ENCODE results near the gene DNAAF9.
"Not testable (repeated sequence)": the region's sequence is repeated elsewhere in the genome, so short reads cannot be mapped to it uniquely, and the experiment has no call there.

The DNAAF9 gene

GRCh38 chr20:3407040-3407770, at the start of gene DNAAF9:
Gene DNAAF9, minus strand, starts transcription at chr20:3407669. Its CDS starts 112 bp downstream, at chr20:3407557.
- DNase-seq, result peak; percentile 56

DNA sequence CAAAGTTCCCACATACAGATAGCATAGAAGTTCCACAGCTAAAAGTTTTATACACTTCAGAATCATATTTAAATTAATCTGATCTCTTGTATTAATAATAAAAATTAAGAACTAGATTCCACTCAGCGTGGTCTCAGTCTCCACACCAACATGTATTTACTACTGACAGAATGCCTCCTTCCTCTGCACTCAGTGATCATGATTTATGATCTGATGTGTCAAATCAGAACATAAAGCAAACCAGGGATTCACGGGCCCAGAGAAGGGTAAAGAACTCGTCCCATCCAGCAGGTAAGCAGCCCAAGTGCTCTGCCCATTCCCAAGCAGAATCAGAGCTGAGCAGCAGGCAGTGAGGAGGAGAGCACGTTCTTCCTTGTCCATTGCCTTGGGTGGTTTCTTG, 49.2 kb upstream of the DNAAF9 start:
- no peak for DNase-seq

GRCh38 chr20:3454831-3455230, 47.4 kb upstream of the DNAAF9 start:
- DNase-seq, result no peak

- DNase-seq, result no peak
Measured at GRCh38 chr20:3452690-3453089, 45.2 kb upstream of the DNAAF9 start.

DNA sequence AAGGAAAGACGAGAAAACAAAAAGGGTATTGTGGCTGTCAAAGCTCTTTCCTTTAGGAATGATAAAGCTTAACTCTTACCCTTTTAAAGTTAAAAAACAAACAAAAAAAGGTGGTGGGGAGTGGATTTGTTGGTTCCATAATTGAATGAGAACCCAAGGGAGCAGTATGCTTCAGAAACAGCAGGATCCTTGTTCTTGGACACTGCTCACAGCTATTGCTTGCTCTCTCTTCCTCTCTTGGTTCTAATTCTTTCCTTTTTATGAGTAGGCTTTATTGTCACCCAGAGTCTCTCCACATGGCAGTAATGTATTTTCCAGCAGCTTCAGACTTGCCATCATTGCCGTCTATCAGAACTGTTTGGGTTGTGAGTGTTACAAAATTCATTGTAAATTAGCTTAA, 44.7 kb upstream of the DNAAF9 start:
- no peak for DNase-seq

DNA sequence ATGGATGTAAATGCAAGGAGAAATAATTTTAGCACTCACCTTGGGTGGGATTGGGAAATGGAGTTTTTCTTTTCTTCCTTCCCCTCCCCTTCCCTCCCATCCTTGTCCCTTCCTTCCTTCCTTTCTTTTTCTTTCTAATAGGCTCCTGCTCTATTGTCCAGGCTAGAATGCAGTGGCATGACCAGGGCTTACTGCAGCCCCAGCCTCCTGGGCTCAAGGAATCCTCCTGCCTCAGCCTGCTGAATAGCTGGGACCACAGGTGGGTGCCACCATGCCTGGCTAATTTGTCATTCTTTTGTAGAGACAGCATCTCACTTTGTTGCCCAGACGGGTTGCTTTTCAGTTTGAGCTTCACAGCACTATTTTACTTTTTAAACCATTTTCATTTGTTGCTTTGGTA, 41.9 kb upstream of the DNAAF9 start:
- no peak for DNase-seq

GRCh38 chr20:3447321-3447720, 39.9 kb upstream of the DNAAF9 start:
- no peak for DNase-seq

DNA sequence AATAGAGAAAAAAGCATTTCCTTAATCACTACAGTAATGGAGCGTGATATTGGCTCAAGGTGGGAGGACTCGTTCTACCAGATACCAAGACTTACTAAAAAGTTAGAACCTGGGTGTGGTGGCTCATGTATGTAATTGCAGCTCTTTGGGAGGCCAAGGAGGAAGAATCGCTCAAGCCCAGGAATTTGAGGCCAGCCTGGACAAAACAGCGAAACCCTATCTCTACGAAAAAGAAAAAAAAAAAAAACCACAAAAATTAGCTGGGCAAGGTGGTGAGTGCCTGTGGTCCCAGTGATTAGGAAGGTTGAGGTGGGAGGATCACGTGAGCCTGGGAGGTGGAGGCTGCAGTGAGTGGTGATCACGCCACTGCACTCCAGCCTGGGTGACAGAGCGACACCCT, 39.3 kb upstream of the DNAAF9 start:
- DNase-seq, result no peak

- DNase-seq, result no peak
Measured at GRCh38 chr20:3436864-3437574, 29.6 kb upstream of the DNAAF9 start.

- no peak for DNase-seq
Measured at GRCh38 chr20:3434232-3434631, 26.8 kb upstream of the DNAAF9 start.

DNA sequence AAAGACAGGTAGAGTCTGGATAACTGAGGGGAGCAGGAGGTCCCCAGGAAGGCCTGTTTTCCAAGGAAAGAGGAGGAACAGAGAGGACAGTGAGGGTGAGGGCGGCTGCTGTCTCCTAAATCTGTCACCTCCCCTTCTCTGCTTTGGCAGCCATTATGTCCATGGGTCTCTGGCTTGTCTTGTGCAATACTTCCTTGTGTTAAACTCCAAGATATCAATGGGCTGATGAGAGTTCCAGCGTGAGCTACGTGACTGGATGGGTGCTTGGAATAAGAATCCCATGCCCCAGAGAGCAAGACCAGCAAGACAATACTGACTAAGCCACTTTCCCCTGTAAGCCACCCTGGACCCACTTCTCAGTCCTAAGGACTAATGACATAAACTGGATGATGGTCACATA, 26.3 kb upstream of the DNAAF9 start:
- no peak for DNase-seq

DNA sequence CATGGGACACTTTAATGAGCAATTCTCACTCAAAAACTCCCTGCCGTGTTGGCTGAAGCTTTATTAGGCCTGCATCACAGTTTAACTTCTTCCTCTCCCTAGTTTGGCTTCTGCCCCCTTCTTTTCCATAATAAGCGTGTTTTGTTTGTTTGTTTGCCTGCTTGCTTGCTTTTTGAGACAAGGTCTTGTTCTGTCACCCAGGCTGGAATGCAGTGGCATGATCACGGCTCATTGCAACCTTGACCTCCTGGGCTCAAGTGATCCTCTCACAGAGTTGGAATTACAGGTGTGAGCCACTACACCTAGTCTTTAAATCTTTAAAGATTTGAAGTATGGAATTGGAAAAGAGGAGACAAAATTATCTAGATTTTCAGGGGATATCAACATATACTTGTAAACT, 25.4 kb upstream of the DNAAF9 start:
- DNase-seq, result no peak

- no peak for DNase-seq
Measured at GRCh38 chr20:3431109-3431508, 23.6 kb upstream of the DNAAF9 start.

DNA sequence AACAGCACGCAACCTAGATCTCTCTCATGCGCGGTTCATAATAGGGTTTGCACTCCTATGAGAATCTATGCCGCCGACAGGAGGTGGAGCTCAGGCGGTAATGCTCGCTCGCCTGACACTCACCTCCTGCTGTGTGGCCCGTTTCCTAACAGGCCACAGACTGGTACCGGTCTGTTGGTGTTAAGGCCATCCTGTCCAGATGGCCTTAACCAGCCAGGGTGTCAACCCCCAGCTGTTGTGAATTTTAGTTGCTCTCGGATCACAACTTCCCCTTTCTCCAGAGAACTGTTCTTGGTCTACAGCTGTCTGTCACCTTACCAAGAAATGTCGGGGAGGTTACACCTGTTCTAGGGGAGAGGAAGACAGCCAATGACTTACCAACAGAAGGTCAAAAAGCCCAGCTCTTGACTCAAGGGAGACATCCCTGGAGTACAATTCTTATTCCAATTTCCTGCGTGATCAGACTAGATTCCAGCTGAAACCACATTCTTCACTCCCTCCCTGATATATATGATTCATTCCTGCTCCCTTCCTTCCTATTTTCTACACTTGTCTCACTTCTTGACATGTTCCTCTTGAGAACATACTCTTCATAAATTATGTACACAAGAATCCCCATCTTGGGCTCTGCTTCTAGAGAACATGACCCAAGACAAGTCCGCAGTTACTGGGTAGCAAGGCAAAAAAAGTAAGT, 23.1 kb upstream of the DNAAF9 start:
- no peak for DNase-seq

- not testable (repeated sequence) for DNase-seq
Measured at GRCh38 chr20:3426766-3427165, 19.3 kb upstream of the DNAAF9 start.

DNA sequence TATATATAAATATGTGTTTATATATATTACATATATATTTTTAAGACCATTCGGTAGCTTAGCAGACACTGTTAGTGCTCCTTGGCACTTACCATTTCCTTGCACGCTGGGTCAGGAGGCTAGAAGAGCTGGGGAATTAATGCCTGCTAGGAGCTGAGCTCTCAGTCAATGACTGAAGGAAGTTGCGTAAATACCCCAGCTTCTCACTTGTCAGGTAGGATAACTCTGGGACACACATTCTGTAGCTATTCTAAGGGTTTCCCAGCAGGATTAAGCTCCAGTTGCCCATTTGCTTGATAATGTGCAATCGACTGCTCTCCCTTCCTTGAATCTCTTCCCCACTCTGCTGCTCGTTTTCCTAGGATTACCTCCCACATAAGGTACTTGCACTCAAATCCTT, 15.7 kb upstream of the DNAAF9 start:
- no peak for DNase-seq

DNA sequence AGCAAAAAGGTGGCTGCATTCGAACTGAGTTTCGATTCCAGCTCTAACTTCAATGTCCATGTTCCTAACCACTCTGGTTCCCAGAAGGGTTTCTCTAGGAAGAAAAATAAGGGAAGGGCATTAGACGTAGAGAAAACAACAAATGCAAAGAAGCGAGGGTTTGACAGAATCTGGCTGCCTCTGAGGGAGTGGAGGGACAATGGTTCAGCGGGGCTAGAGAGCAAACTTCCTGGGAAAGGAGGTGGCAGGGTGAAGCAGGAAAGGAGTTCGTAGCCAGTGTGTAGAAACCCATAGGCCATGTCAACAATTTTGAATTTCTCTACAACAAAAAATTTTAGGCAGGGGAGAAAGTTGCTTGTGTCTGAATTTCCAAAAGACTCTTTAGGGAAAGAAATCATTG, 14.5 kb upstream of the DNAAF9 start:
- DNase-seq, result no peak

DNA sequence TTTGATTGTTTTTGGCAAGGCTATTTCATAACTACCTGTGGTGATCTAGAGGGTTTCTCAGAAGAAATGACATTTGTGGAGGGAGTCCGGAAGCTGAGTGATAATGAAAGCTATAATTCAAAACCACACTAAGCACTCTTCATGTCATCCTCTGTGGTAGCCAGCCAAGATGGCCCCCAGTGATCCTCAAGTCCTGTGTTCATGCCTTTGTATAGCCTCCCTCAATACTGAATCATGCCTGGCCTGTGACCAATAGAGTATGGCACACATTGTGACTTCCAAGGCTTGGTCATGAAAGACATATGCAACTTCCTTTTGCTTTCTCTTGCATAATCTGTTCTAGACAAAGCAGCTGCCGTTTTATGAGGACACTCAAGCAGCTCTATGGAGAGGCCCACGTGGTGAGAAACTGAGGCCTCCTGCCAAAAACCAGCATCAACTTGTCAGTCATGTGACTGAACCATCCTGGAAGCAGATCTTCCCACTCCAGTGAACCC, 12.8 kb upstream of the DNAAF9 start:
- peak; percentile 14 for DNase-seq

DNA sequence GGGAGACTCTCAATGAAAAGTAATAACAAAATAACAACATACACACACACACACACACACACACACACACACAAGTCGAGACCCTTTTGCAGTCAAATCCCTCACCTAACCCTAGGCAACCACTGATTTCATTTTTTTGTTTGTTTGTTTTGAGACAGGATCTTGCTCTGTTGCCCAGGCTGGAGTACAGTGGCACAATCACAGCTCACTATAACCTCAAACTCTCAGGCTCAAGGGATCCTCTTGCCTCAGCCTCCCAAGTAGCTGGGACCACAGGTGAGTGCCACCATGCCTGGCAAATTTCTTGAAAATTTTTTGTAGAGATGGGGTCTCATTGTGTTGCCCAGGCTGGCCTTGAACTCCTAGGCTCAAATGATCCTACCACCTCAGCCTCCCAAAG, 10.7 kb upstream of the DNAAF9 start:
- not testable (repeated sequence) for DNase-seq

DNA sequence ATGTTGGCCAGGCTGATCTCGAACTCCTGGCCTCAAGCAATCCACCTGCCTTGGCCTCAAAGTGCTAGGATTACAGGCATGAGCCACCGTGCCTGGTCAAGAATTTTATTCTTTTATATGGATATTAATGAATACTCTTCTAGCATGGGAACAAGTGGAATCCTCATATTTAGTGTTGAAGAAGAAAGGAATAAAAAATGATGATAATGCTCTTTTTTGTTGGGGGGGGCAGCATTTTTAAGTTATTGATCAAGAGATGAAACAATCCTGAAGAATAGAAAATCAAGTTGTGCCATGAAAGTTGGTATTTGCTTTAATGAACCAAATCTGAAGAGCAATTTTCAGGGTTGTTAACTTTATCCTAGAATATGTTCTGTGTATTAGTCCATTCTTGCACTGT, 6.7 kb upstream of the DNAAF9 start:
- no peak for DNase-seq

DNA sequence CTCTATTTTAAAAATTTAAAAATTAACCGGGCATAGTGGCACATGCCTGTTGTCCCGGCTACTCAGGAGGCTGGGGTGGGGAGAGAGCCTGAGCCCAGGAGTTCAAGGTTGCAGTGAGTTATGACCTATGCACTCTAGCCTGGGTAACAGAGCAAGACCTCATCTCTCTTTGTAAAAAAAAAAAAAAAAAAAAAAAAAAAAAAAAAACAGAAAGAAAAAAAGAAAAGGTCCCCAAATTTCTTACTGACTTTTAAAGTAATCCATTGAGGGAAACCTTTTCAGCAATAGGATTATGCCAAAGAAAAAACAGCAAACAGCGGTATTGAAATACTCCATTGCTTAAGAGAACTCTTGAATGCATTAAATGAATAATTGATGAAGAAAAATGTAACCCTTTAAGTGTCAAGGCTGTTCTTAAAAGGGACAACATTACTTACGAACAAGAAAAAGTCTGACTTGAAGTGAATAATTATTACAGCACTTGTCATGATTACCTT, 6.0 kb upstream of the DNAAF9 start:
- DNase-seq, result no peak

- DNase-seq, result no peak
Measured at GRCh38 chr20:3412600-3413392, 5.3 kb upstream of the DNAAF9 start.

- no peak for DNase-seq
Measured at GRCh38 chr20:3410464-3410863, 3.0 kb upstream of the DNAAF9 start.

All from stimulated activated CD4-positive, alpha-beta T cell treated with anti-CD3 and anti-CD28 coated beads, Interleukin-4, amount 100 ng/mL, for 1 hour (primary cell).